ENCODE data around the gene GRK1.

Gene GRK1

DNA sequence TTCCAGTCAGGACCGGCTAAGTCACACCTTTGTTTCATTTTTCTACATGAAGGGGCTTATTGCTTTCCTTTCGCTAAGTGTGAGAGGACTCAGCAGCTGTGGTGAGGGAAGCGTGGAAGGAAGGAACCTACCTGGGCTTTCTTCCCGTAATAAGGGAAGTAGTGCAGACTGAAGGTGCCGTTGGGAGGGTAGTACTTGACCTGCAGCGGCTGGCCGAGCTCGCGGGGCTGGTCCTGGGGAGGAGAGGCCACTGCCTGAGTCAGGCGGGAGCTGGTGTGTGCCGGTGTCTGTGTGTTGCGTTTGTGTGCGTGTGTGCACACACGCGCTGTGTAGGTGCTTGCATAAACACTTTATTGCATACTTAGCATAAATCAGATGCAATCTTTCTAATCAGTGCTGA is 16.7 kb upstream of the GRK1 start:
- DNase-seq (ENCODE audit: low spot score) = no peak

DNA sequence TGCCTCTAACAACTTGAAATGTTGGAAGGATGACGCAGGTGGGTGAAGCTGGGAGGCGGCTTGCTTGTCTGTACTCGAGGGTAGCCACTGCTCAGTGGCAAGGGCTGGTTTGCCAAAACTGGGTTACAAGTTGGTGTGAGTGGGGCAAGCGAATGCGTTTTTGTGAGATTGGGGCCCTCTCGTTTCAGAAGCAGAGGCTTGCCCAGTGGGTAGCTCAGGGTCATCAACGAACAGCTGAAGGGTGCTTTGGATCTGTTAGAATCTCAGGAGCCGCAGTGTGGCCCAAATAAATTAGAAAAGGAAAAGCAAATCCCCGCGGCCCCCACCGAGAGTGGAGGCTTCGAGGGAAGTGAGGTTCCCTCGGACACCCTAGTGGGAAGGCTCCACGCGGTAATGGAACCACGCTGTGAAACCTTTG is 16.3 kb upstream of the GRK1 start:
- DNase-seq (ENCODE audit: low spot score) = no peak

DNA sequence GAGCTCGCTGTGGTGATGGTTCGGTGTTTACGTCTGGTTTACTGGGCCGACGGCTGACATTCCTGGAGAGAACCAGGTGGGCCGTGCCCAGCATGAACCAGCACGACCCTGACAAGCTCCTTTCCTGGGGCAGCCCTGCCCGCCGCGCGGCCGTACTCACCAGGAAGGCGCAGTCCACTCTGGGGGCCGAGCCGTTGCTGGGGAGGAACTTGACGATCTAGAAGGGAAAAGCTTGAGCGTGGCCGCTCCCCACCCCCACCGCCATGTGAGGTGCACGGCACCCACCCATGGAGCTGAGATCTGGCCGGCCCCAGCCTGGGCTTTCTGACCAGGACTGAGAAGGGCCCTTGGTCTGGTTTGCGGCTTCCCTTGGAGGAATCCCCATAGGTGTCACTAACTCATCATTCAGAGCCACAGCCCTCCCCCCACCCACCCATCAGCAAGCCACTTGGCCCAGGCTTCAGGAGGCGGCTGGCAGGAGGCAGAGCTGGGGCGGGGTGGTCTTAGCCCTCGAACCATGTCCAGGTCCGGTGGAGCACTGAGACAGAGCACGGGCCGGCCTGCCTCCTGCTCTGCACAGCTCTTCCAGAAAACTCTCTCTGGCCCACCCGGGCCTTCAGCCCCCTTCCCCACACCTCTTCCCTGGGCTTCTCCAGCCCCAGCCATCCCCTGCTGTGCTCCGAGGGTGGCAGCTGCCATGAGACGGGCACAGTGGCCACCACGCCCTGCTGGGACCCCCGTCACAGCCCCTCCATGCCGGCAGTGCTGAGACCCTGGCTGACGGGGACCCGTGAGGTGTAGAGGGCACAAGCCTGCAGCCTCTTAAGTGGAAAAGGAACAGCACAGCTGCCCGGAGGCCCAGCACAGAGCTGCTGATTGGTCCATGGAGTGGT is 15.3 kb upstream of the GRK1 start:
- DNase-seq (ENCODE audit: low spot score) = no peak

DNA sequence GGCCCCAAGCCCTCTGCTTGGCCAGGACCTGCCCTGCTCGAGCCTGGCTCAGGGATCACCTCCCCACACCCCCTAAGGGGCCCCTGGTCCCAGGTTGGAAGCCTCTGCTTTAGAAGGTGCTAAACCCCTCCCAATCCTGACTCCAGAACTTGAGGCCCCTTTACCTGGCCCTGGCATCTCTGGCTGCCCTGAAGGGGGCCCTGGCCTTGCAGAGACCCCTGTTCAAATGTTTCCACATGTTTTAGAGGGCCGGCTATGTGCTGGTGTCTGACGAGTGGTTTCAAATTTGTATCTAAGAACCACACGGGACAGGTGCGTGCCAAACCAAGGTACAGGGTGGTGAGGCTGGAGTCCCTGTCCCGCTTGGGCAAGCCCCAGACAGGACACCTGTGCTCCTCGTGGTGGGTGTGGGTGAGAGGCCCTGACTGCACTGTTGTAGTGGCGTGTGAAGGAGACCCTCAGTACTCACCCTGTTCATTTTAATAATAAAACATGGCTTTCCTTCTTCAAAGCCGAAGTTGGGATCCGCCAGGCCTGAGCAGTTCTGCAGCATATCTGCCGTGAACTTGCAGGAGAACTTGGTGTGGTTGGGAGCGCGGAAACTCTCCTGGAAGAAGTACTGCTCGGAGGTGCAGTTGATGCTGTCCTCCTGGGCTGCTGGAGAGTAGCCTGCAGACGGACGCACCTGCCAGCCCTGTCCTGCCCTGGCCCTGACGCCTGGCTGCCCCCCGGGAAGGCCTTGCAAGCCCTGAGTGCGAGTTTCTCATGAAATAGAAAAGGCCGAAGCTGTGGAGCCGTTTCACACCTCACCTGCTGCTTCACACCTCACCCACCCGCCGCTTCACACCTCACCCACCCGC is 14.4 kb upstream of the GRK1 start:
- no peak for DNase-seq (ENCODE audit: low spot score)

DNA sequence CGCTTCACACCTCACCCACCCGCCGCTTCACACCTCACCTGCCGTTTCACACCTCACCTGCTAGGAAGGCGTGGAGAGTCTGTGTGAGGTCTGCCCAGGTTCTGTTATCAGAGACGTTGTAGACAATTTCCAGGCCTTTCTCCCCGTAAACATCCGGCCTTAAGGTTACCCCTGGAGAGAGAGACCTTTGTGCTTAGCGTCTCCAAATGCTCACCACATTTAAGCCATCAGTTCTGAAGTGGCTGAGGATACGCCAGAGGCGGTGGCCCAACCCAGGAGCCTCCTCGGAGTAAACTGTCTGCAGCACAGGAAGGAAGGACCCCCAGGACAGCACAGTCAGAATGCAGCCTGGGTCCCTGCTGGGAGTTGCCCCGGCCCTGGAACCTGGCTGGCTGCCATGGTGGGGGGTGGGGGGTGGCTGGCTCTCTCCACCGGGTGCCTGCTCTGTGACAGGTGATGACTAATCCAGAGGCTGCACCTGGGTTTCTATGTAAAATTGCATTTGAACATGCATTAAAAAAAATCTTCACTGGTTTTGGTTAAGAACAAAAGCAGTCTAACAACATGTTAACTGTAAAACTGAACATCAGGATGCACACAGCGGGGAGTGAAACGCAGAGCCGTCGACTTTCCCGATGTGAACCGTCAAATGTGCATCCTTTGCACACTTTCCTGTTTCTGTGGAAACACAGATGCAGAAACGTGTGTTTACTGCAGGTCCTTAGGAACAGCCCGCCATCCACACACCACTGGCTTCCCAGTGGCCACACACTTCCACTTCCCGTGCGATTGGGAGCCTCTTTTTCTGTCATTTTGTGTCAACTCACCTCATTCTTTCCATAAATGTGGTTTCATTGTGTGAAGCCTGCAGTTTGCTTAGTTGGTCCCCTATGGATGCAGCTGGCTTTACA is 13.5 kb upstream of the GRK1 start:
- no peak for DNase-seq (ENCODE audit: low spot score)

DNA sequence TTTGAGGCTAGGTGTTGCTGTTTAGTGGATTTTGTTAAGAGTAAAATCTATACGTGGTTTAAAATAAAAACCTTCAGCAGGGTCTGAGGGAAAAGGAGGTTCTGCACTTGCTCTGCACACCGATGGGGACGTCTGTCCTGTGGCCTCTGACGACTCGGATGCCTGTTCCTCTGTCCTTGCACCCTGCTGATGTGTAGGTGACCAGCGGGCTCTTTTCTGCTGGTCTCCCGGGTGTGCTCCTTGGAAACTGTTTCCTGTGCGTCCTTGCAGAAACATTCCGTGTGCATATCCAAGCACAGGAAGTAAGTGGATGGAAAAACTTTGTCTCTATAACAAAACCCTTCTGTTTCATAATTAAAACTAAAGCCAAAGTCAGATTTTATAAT is 12.9 kb upstream of the GRK1 start:
- no peak for DNase-seq (ENCODE audit: low spot score)

DNA sequence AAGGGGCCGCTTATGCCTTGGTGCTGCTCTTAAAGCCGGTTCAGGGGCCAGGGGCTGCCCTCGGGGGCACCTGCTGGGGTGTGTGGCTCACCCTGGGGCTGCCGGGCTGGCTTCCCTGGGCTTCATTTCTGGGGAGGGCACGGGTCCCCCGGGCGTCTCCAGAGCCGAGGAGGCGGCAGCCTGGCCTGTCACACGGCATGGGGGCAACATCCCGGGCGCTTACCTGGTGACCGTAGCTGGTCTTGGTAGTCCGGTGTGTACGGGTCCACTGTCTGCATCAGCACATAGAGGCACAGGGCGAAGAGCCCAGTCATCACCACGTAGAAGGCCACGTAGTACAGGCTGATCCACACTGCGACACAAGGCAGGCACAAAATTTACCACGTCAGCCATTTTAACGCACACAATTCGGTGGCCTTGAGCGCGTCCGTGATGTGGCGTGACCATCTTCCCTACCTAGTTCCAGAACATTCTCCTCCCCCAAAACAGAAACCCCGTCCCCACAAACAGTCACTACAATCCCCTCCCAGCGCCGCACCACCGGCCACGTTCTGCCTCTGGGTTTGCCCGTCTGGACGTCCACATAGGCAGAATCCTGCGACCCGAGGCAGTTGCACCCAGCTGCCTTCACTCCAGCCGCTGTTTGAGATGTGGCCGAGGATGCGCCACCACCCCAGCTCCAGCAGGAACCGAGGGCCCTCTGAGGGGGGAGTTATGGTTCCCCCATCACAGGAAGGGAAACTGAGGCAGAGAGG is 12.3 kb upstream of the GRK1 start:
- no peak for DNase-seq (ENCODE audit: low spot score)

DNA sequence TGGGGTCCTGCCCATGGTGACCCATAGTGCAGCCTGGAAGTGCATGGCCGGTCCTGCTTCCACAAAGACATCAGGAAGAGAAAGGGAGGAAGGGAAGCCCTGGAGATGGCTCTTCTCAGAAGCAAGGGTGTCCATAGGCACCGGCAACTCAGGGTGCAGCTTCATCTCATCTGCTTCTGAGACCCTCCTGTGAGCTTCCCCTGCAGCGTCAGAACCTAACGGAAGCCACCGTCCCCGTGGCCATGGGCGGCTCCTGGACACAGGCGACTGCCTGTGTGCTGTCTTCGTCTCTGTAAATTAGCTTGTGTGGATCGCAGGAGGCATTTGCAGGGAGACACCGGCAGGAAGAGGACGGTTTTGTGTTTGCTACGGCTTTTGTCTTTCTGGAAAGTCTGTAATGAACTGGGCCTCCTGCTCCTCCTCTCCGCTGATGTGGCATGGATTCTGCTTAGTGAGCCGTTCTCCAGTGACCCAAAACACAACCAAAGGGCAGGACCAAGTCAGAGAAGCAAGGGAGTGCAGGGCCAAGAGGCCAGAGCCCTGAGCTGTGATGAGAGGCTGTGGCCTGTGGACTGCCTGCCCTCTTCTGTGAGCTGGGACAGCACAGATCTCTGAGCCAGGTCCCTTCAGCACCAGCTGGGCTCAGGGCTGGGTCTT is 11.5 kb upstream of the GRK1 start:
- DNase-seq (ENCODE audit: low spot score) = no peak

DNA sequence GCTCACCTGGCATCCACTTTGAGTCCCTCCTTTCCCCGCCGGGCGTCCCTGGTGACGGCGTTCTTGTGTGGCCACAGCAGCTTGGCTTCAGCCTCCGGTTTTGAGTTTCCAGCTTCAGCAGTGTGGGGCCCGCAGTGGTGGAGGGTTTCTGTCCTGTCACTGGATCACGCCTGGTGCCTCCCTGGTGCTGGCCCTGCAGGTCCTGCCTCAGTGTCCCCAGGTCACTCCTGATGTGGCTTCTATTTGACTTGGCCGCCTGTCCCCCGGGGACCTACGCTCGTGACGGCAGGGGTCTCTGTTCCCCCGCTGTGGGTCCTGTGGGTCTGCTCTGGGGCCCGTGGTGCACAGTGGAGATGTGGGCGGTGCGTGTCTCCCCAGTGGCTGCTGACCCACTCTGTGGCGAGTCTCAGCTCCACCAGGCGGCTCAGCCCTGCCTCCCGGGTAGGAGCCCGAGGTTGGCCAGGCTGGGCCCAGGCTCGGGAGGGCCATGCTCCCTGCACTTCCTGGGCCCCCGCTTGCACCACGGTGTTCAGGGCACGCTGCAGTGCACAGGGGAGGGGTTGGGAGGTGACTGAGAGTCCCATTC is 10.9 kb upstream of the GRK1 start:
- no peak for DNase-seq (ENCODE audit: low spot score)

DNA sequence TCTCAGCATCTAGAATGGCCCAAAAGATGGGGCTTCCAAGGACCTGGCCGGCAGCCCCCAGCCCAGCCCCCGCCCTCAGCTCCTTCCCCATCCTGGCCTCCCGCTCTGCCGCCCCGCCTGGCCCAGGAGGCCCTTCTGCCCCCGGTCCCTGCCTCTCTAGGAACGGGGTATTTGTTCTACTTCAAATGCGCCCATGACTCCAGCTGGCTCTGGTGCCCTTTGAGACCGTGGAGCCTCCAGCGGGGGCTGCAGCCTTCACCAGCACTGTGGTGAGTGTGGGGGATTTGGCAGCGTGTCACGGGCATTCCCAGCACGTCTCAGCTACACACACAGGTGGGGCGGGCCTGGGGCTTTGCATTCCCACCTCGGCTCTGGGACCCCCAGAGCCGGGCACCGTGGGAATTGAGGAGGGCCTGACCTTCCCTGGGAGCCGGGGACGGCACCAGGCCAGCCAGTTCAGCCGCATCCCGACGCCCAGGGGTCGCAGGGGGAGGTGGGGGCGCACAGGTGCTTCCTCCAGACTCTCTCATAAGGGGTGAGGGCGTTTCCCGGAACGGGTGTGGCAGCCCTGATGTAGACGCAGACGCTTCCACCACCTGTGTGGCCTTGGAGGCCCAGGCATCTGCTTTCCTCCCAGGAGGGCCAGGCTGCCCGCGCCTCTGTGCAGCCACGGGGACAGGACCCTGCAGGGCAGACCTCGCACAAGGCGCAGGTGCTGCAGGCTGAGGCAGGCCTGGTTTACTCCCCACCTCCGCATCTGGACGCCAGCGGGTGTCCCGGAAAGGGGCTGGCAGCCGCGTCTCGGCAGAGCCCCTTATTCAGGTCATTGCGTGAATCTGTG is 10.0 kb upstream of the GRK1 start:
- no peak for DNase-seq (ENCODE audit: low spot score)

DNA sequence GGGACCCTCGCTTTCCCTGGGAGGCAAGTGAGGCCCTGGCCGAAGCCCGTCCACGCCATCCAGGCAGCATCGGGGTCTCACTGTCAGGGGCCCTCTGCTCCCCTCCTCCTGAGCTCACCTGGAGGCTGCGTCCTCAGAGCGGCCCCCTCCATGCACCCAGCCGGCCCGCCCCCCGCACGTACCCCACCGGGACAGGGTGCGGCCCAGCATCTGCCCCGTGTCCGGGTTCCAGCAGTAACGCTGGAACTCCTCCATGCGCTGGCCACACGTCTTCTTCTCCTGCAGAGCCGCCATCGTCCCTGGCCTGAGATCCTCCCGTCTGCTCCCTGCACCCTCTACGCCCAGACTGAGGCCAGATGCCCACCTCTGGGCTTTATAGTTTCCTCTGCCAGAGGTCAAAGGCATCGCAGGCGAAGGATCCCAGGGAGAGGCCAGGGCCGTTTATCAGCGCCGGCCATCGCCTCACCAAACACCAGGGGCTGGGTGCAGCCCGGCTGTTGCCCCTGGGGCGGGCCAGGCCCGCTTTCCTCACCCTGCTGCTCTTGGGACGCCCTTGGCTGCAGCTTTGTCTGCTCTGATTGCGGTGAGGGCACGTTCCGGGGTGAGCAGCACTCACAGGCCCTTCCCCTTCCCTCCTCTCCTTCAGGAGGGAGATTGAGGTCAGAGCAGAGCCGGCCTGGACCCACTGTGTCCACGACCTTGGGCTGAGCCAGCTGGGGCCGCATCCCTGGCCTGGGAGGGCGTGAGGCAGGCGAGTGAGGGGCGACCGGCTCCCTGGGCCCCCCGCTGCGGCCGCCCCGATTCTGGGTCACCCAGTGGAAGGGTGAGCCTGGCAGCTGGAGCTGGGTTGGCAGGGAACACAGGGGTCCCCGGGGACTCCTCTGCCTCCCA is 8.9 kb upstream of the GRK1 start, which contains the start of gene ATP4B:
Gene ATP4B, minus strand, starts transcription at position 348 of the 891 bp plus-strand sequence. Its CDS starts 54 bp downstream, at position 294.
- DNase-seq (ENCODE audit: low spot score) = no peak

DNA sequence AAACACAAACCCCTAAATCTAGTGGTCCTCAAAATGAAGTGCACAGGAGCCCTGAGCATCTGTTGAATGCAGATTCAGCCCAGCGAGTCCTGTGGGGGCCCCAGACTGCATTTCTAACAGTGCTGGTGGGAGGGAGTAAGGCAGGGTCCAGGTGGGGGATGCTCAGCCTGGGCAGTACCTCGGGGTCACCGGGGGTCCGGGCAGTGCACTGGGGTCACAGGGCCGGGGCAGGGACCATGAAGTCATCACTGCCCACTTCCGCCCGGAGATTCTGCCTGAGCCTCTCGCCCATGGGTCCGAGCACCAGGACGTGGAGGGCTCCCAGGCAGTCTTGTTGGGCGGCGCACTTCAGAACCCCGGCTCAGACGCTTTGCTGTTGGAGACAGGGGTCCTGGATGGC is 8.2 kb upstream of the GRK1 start:
- DNase-seq (ENCODE audit: low spot score) = no peak

DNA sequence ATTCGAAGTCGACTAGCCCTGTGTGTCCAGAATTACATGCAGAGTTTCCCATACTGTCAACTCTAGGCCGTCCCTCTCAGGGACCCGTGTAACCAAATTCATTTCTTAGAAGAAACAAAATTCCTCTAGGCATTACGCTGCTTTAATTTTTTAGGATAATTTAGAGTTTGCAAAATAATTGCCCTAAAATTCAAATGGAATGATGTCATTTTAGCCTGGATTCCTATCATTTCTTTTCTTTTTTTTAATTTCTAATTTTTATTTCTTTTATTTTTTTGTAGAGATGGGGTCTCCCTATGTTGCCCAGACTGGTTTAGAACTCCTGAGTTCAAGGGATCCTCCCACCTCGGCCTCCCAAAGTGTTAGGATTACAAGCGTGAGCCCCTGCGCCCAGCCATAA is 7.7 kb upstream of the GRK1 start:
- no peak for DNase-seq (ENCODE audit: low spot score)

DNA sequence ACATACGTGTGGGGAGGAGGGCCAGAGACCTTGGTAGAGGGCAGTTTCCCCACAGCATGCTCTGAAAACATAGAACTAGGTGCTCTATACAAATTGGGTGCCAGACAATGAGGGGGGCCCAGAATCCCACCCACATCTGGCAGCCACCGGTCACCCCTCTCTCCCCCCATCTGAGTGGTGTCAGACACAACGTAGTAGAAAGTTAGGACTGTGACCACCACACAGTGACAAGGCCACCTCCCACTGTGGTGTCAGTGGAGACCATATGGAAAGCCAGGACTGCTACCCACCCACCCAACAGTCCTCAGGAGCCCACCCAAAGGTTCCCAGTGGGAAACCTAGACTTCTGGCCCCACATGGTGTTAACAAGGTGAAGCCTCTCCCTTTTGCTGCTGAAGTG is 7.0 kb upstream of the GRK1 start:
- DNase-seq (ENCODE audit: low spot score) = no peak

DNA sequence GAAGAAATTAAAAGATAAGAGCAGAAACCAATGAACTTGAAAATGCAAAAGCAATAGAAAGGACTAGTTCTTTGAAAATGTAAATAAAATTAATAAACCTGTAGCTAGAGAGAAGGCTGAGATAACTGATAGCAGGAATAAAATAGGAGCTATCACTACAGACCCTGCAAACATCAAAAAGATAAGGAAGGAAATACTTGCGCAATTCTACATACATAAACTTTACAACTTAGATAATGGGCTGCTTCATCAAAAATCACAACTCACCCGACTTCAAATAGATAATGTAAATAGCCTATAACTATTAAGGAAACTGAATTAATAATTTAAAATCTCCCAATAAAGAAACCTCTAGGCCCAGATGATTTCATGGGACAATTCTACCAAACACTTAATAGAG is 5.5 kb upstream of the GRK1 start:
- DNase-seq (ENCODE audit: low spot score) = no peak

DNA sequence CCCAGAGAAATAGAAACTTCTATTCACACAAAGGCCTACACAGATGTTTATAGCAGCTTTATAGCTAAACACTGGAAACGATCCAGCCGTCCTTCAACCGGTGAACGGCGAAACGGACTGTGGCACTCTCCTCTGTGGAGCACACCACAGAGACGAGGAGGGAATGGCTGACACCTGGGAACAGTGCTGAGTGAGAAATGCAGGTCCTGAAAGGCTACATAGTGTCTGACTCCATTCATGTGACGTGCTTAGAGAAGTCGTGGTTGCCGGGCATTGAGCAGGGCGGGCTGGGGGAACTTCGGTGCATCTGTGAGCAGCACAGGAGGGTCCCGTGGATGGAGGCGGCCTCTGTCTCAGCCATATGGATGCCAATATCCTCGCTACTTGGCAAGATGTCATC is 3.1 kb upstream of the GRK1 start:
- no peak for DNase-seq (ENCODE audit: low spot score)

DNA sequence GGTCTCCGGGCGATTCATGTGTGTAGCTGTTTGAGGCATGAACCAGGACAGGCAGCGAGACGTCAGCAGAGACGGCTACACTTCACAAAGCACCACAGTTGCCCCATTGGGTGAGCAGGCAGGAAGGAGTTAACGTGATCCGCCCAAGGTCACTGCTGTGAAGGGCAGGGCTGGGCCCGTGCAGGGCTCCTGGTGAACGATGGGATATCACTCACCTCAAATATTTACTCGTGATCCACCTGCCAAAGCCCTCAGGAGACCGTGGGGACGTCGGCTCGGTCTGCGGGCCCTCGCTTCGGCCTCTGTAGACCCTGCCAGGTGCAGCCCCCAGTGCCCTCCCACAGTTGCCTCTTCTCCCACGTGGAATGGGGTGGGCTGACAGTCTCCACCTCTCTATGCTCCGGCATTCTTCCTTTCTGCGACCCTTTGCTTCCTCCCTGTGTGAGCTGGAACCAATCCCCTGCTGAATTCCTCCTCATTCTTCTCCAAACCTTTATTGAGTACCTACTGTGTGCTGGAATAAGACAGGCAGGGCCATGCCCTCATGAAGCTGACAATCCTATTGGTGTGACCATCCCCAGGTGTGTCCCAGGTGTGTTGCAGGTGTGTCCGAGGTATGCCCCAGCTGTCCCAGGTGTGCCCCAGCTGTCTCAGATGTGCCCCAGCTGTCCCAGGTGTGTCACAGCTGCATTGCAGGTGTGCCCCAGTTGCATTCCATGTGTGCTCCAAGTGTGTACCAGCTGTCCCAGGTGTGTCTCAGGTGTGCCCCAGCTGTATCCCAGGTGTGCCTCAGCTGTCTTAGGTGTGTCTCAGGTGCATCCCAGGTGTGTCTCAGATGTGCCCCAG is 2.0 kb upstream of the GRK1 start:
- no peak for DNase-seq (ENCODE audit: low spot score)
